GM10248 (cell line): ENCODE results near the gene HORMAD1.

Experiments used
- CTCF ChIA-PET: fragments of 300-600 bp; sonication (Branson Sonifier 250); formaldehyde crosslinking; extraction: SDS; loops from one replicate; lab custom pipeline; 2021; ENCODE audit warnings: antibody characterized with exemption; lab: Yijun Ruan, JAX
- POLR2A ChIA-PET: fragments of 350-650 bp; sonication (Branson Sonifier 250); formaldehyde crosslinking; extraction: SDS; loops from one replicate; lab custom pipeline; 2020; ENCODE audit warnings: antibody characterized with exemption; lab: Yijun Ruan, JAX
- DNase-seq: peaks from one replicate; pipeline ENCODE4 v3.0.0; 2012; ENCODE audit errors: extremely low spot score
- CTCF ChIP-seq: IDR thresholded peaks from 2 replicates; pipeline ENCODE4 v1.5.1; 2012; ENCODE audit warnings: mild to moderate bottlenecking, low read depth; ENCODE audit errors: extremely low read depth, missing control alignments, control extremely low read depth

HORMAD1 gene

DNA sequence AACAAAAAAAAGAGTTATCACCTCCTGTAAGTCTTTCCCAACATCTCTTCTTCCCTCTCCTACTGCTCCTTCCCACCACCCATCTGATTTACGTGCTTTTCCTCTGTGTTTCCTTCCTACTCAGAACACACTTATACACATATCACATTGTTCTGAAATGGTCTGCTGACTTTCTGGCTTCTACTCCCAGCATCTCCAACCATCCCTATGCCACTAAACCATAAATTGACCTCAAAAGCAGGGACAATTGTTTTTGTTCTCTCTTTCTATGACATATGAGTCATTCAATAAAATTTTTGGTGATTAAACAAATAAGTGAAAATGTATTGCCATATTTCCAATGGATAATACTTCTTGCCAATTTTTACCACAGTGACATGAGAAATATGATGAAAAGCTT is 31.9 kb downstream of the HORMAD1 start:
- POLR2A ChIA-PET: no interaction called here
- TF ChIP-seq CTCF: no peak

DNA sequence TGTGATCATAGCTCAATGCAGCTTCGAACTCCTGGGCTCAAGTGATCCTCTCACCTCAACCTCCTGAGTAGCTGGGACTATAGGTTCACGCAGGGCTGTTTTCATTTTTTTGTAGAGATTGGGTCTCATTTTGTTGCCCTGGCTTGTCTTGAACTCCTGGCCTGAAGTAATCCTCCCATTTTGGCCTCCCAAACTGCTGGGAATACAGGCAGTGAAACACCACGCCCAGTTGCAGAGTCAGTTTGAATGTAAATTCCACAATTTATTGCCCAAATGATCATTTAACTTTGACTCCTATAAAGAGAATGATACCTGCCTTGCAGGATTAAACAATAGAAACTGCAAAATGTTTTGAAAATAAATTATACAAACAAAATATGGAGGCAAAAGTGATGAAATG is 34.4 kb downstream of the HORMAD1 start:
- no peak for TF ChIP-seq CTCF
- ChIA-PET POLR2A (no interaction called here), CTCF (interaction anchor here (1.3 to 1.7 kb wide), 3 partner anchors 11 to 32 kb away, joined by 4 to 5 read pairs (median 5); partner anchors contain the start of gene GOLPH3L)
- DNase-seq: no peak

More for the DNA sequence above, 31.9 kb downstream of the HORMAD1 start:
- no peak for DNase-seq
- CTCF ChIA-PET: no interaction called here

- no peak for DNase-seq
- POLR2A ChIA-PET: interaction anchor here (0.6 kb wide), 1 partner anchor 194 kb away, joined by 3 read pairs; no protein-coding TSS in a partner anchor
- TF ChIP-seq CTCF: no peak
- CTCF ChIA-PET: interaction anchor here (0.6 to 1.9 kb wide), 5 partner anchors 13 to 70 kb away, joined by 3 to 9 read pairs (median 3); partner anchors contain the start of gene GOLPH3L
These were observed 36.8 kb downstream of the HORMAD1 start for GRCh38 chr1:150683914-150684313.

- CTCF ChIA-PET: no interaction called here
These were observed 41.7 kb downstream of the HORMAD1 start for GRCh38 chr1:150678988-150679387.

DNA sequence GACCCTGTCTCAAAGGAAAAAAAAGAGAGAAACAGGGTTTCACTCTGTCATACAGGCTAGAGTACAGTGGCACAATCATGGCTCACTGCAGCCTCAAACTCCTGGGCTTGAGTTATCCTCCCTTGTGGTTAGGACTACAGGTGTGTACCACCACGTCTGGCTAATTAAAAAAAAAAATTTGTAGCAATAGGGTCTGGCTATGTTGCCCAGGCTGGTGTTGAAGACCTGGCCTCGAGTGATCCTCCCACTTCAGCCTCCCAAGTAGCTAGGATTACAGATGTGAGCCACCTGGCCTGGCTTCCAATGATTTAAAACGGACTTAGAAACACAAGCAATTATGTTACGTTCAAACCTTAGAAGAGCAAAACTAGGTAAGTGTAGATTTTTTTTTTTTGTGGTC is 45.8 kb downstream of the HORMAD1 start:
- CTCF ChIA-PET: no interaction called here
- POLR2A ChIA-PET: interaction anchor here (0.7 kb wide), 1 partner anchor 244 kb away, joined by 4 read pairs; no protein-coding TSS in a partner anchor

More at GRCh38 chr1:150678988-150679387, 41.7 kb downstream of the HORMAD1 start:
- DNase-seq: no peak
- POLR2A ChIA-PET: no interaction called here
- TF ChIP-seq CTCF: no peak

GRCh38 chr1:150663321-150663720 is 57.4 kb downstream of the HORMAD1 start:
- no peak for DNase-seq
- CTCF ChIA-PET: interaction anchor here (2.1 kb wide), 1 partner anchor 24 kb away, joined by 5 read pairs; no protein-coding TSS in a partner anchor
- POLR2A ChIA-PET: no interaction called here
- TF ChIP-seq CTCF: no peak

More for the DNA sequence above, 45.8 kb downstream of the HORMAD1 start:
- no peak for TF ChIP-seq CTCF
- no peak for DNase-seq
